ACC112 (cell line): Measurements from ENCODE around the gene SLC22A7.
"Not testable (repeated sequence)": the region's sequence is repeated elsewhere in the genome, so short reads cannot be mapped to it uniquely, and the experiment has no call there.

Experiments
- H2AFZ ChIP-seq: fragments of 200-600 bp; sonication (generic); one replicate; pipeline ENCODE4 v1.6.0; 2017; ENCODE audit warnings: antibody characterized with exemption, low read length; ENCODE audit not compliant: unreplicated experiment
- H3K27ac ChIP-seq: fragments of 200-600 bp; sonication (generic); 2 replicates; pipeline ENCODE4 v1.5.1; 2014; ENCODE audit warnings: low read depth, mild to moderate bottlenecking, antibody characterized with exemption, low read length, moderate library complexity
- H3K27me3 ChIP-seq: fragments of 200-600 bp; sonication (generic); 2 replicates; pipeline ENCODE4 v1.6.1; 2014; ENCODE audit warnings: mild to moderate bottlenecking, antibody characterized with exemption, low read length, moderate library complexity, mixed read lengths; ENCODE audit not compliant: insufficient read depth
- H3K36me3 ChIP-seq: fragments of 200-600 bp; sonication (generic); 2 replicates; pipeline ENCODE4 v1.6.1; 2016; ENCODE audit warnings: mild to moderate bottlenecking, antibody characterized with exemption, low read length, moderate library complexity, mixed read lengths; ENCODE audit not compliant: insufficient read depth
- H3K4me1 ChIP-seq: fragments of 200-600 bp; sonication (generic); one replicate; pipeline ENCODE4 v1.6.1; 2016; ENCODE audit warnings: low read length, mixed read lengths; ENCODE audit not compliant: insufficient read depth, unreplicated experiment, control insufficient read depth
- H3K4me3 ChIP-seq: fragments of 200-600 bp; sonication (generic); 2 replicates; pipeline ENCODE4 v1.5.1; 2014; ENCODE audit warnings: mild to moderate bottlenecking, low read depth, low read length
- H3K79me2 ChIP-seq: fragments of 200-600 bp; sonication (generic); one replicate; pipeline ENCODE4 v1.6.0; 2016; ENCODE audit warnings: low read length; ENCODE audit not compliant: control insufficient read depth, unreplicated experiment, insufficient read depth

The SLC22A7 gene

GRCh38 chr6:43293698-43294097 is 4.4 kb upstream of the SLC22A7 start:
- no peaks in the 10 kb centered on the region for H3K4me1 ChIP-seq
- H3K79me2 ChIP-seq = no peaks in the 10 kb centered on the region
- H3K4me3 ChIP-seq = no peak overlapping the region
- no peaks in the 10 kb centered on the region for H3K36me3 ChIP-seq
- no peak overlapping the region for H2AFZ ChIP-seq
- H3K27me3 ChIP-seq = no peaks in the 10 kb centered on the region
- no peak overlapping the region for H3K27ac ChIP-seq

- Histone ChIP-seq H3K27me3 (peaks cover 6% of the 10 kb centered on the region; the same call in 1 of the 2 replicates), H3K4me1 (no peaks in the 10 kb centered on the region), H3K79me2 (no peaks in the 10 kb centered on the region), H3K27ac (no peak overlapping the region), H3K4me3 (no peak overlapping the region), H2AFZ (no peak overlapping the region), H3K36me3 (no peaks in the 10 kb centered on the region)
Measured at GRCh38 chr6:43294536-43294935, 3.5 kb upstream of the SLC22A7 start.

- Histone ChIP-seq H3K36me3 (no peaks in the 10 kb centered on the region), H3K4me3 (no peak overlapping the region), H3K4me1 (no peaks in the 10 kb centered on the region), H3K79me2 (no peaks in the 10 kb centered on the region), H2AFZ (no peak overlapping the region), H3K27ac (no peak overlapping the region), H3K27me3 (peaks cover 11% of the 10 kb centered on the region)
Measured at GRCh38 chr6:43295456-43295855, 2.6 kb upstream of the SLC22A7 start.

GRCh38 chr6:43296780-43297497 is 1.1 kb upstream of the SLC22A7 start:
- peaks cover 11% of the 10 kb centered on the region for H3K27me3 ChIP-seq
- H3K27ac ChIP-seq = no peak overlapping the region
- H3K36me3 ChIP-seq = no peaks in the 10 kb centered on the region
- no peaks in the 10 kb centered on the region for H3K4me1 ChIP-seq
- H3K4me3 ChIP-seq = no peak overlapping the region
- H2AFZ ChIP-seq = no peak overlapping the region
- H3K79me2 ChIP-seq = no peaks in the 10 kb centered on the region

- no peaks in the 10 kb centered on the region for H3K4me1 ChIP-seq
- H3K27ac ChIP-seq = no peak overlapping the region
- H3K79me2 ChIP-seq = no peaks in the 10 kb centered on the region
- peaks cover 11% of the 10 kb centered on the region for H3K27me3 ChIP-seq
- H3K4me3 ChIP-seq = no peak overlapping the region
- no peak overlapping the region for H2AFZ ChIP-seq
- no peaks in the 10 kb centered on the region for H3K36me3 ChIP-seq
Measured at GRCh38 chr6:43298565-43299337, 691 bp downstream of the SLC22A7 start.

GRCh38 chr6:43299338-43300293 is 1.6 kb downstream of the SLC22A7 start:
- Histone ChIP-seq H2AFZ (no peak overlapping the region), H3K36me3 (no peaks in the 10 kb centered on the region), H3K27me3 (peaks cover 11% of the 10 kb centered on the region), H3K27ac (no peak overlapping the region), H3K4me3 (no peak overlapping the region), H3K79me2 (no peaks in the 10 kb centered on the region), H3K4me1 (no peaks in the 10 kb centered on the region)

- Histone ChIP-seq H3K27me3 (peaks cover 11% of the 10 kb centered on the region), H3K27ac (no peak overlapping the region), H3K4me1 (no peaks in the 10 kb centered on the region), H3K4me3 (no peak overlapping the region), H3K36me3 (no peaks in the 10 kb centered on the region), H2AFZ (no peak overlapping the region), H3K79me2 (no peaks in the 10 kb centered on the region)
Measured at GRCh38 chr6:43301081-43301870, 3.2 kb downstream of the SLC22A7 start.

GRCh38 chr6:43302126-43302525 is 4.1 kb downstream of the SLC22A7 start:
- Histone ChIP-seq H3K27me3 (peaks cover 11% of the 10 kb centered on the region), H3K79me2 (no peaks in the 10 kb centered on the region), H2AFZ (no peak overlapping the region)

GRCh38 chr6:43303006-43303405 is 4.9 kb downstream of the SLC22A7 start:
- H3K79me2 ChIP-seq, H3K4me3 ChIP-seq, H3K36me3 ChIP-seq, H3K27ac ChIP-seq, H3K4me1 ChIP-seq, H2AFZ ChIP-seq: not testable (repeated sequence)
- H3K27me3 ChIP-seq = peaks cover 11% of the 10 kb centered on the region

More at GRCh38 chr6:43302126-43302525, 4.1 kb downstream of the SLC22A7 start:
- Histone ChIP-seq H3K27ac (no peak overlapping the region), H3K4me3 (no peak overlapping the region), H3K36me3 (no peaks in the 10 kb centered on the region), H3K4me1 (no peaks in the 10 kb centered on the region)
